ENCODE results near the gene CALM3.
"Not testable (repeated sequence)": the region's sequence is repeated elsewhere in the genome, so short reads cannot be mapped to it uniquely, and the experiment has no call there.

CALM3 gene

DNA sequence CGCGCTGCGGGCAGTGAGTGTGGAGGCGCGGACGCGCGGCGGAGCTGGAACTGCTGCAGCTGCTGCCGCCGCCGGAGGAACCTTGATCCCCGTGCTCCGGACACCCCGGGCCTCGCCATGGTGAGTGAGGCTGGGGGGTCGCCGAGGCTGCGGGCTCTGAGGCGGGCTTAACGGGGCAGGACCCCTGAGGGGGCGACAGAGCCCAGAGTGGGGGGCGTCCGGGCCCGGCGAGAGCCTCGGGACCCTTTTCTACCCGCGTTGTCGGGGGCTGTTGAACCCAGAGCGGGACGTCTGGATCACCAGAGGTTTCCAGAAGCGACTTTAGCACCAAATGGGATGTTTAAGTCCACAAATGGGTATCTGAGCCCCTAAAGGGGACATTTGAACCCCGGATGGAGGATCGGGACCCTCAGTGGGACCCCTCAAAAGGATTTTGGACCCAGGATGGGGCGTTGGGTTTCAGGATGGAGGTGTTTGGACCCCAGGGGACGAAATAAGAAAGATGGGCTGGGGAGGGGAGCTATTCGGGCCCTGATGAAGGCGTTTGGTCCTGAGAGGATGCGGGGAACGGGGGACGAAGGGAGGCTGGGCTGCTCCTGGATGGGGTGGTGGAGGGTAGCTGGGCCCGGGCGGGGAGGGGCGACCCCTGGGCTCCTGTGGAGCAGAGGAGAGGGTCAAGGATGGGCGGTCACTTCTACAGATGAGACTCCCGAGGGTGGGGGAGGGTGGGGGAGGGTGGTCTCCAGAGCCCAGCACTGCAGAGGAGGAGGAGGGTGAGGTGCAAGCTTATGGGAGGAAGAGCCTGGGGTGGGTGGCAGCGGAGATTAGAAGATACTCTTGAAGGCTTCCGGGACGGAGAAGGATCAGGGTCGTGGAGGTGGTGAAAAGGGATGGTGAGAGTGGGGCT is at the start of gene CALM3:
TSS of gene CALM3 (plus strand) at position 13 of the 907 bp plus-strand sequence. CDS start at position 118, 105 bp downstream.
- no peak for TF ChIP-seq JUND (IDR thresholded peaks at IDR 0.05; ENCODE audit: low read depth)
- no peak for DNase-seq (ENCODE audit: low read depth in 1 of 2, low spot score in 1 of 2)
- in situ Hi-C loops (cut with HindIII; ENCODE audit: low pct_unique_long_range_greater_than_20kb, low sequenced_read_pairs) = no loop called here

DNA sequence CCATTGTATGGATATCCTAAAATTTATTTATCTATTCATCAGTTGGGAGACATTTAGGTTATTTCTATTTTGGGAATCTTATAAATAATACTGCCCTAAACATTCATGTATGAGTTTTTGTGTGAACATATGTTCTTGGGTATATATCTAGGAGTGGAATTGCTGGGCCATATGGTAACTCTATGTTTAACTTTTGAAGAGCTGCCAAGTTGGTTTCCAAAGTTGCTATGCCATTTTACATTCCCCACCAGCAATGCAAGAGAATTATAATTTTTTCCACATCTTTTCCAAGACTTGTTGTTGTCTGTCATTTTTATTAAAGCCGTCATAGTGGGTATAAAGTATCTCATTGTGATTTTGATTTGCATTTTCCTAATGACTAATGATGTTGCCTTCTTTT is 48.2 kb upstream of the CALM3 start:
- no peak for DNase-seq (ENCODE audit: low read depth in 1 of 2, low spot score in 1 of 2)
- in situ Hi-C loops (cut with HindIII; ENCODE audit: low pct_unique_long_range_greater_than_20kb, low sequenced_read_pairs) = no loop called here
- TF ChIP-seq JUND (IDR thresholded peaks at IDR 0.05; ENCODE audit: low read depth) = no peak

DNA sequence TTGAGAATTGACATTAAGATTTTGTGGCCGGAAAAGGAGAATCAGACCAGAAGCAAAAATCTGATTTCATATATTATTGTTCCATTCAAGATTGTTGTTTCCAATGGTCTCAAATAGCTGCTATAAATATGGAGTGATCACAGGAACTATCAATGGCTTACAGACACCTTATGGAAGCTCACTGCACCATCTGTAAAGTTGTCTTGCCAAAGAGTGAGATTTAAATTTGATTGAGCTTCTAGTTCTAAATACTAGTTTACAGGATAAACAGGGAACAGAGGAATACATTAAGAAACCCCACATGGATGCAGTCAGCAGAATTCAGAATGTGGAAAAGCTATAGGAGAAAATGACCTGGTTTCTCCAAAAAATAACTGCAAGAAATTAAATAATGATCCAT is 47.0 kb upstream of the CALM3 start:
- no peak for DNase-seq (ENCODE audit: low read depth in 1 of 2, low spot score in 1 of 2)
- in situ Hi-C loops (cut with HindIII; ENCODE audit: low pct_unique_long_range_greater_than_20kb, low sequenced_read_pairs) = no loop called here
- no peak for TF ChIP-seq JUND (IDR thresholded peaks at IDR 0.05; ENCODE audit: low read depth)

GRCh38 chr19:46555628-46556280 is 45.4 kb upstream of the CALM3 start:
- in situ Hi-C loops (cut with HindIII; ENCODE audit: low pct_unique_long_range_greater_than_20kb, low sequenced_read_pairs) = no loop called here
- TF ChIP-seq JUND (IDR thresholded peaks at IDR 0.05; ENCODE audit: low read depth) = no peak

GRCh38 chr19:46556471-46556870 is 44.7 kb upstream of the CALM3 start:
- DNase-seq (ENCODE audit: low read depth in 1 of 2, low spot score in 1 of 2); in situ Hi-C loops (cut with HindIII; ENCODE audit: low pct_unique_long_range_greater_than_20kb, low sequenced_read_pairs): not testable (repeated sequence)

More at GRCh38 chr19:46555628-46556280, 45.4 kb upstream of the CALM3 start:
- no peak for DNase-seq (ENCODE audit: low read depth in 1 of 2, low spot score in 1 of 2)

GRCh38 chr19:46559203-46559602 is 41.9 kb upstream of the CALM3 start:
- in situ Hi-C loops (cut with HindIII; ENCODE audit: low pct_unique_long_range_greater_than_20kb, low sequenced_read_pairs) = no loop called here
- no peak for DNase-seq (ENCODE audit: low read depth in 1 of 2, low spot score in 1 of 2)
- TF ChIP-seq JUND (IDR thresholded peaks at IDR 0.05; ENCODE audit: low read depth) = no peak

- DNase-seq (ENCODE audit: low read depth in 1 of 2, low spot score in 1 of 2); in situ Hi-C loops (cut with HindIII; ENCODE audit: low pct_unique_long_range_greater_than_20kb, low sequenced_read_pairs): not testable (repeated sequence)
These were observed 41.5 kb upstream of the CALM3 start for GRCh38 chr19:46559675-46560074.

DNA sequence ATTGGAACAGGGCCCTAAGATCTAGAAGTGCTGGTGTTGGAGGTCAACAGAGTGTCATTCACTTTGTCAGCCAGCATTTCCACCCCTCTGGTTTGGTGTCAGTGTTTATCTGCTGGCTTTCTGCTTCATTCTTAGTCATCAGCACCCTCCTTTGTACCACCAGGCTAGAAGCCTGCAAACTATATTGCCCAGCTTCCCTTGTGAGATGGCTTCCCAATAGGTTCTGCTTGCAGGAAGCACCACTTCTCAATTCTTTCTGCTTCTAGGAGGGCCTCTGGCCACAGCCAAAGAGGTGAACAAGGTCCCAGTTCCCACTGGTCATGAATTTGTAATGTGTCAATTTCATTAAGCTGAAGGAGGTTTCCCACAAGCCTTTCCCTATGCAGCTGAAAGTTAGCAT is 36.4 kb upstream of the CALM3 start:
- DNase-seq (ENCODE audit: low read depth in 1 of 2, low spot score in 1 of 2) = no peak
- in situ Hi-C loops (cut with HindIII; ENCODE audit: low pct_unique_long_range_greater_than_20kb, low sequenced_read_pairs) = no loop called here

DNA sequence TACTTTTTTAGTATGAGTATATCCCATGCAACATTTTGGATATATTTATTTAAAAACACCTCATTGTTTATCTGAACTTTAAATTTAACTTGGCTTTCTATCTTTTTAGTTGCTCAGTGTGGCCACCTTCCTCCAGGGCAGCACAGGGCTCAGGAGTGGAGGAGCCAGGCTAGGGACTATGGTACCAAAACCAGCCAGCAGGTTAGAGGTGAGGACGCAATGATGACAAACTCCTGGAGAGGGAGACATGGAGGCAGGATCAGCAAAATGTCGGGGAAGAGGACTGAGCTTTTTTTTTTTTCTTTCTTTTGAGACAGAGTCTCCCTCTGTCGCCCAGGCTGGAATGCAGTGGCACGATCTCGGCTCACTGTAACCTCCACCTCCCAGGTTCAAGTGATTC is 29.6 kb upstream of the CALM3 start:
- in situ Hi-C loops (cut with HindIII; ENCODE audit: low pct_unique_long_range_greater_than_20kb, low sequenced_read_pairs) = no loop called here
- peak in 1 of 2 experiments; percentile 64 for DNase-seq (ENCODE audit: low read depth in 1 of 2, low spot score in 1 of 2)
- no peak for TF ChIP-seq JUND (IDR thresholded peaks at IDR 0.05; ENCODE audit: low read depth)

More for the DNA sequence above, 36.4 kb upstream of the CALM3 start:
- TF ChIP-seq JUND (IDR thresholded peaks at IDR 0.05; ENCODE audit: low read depth) = no peak

DNA sequence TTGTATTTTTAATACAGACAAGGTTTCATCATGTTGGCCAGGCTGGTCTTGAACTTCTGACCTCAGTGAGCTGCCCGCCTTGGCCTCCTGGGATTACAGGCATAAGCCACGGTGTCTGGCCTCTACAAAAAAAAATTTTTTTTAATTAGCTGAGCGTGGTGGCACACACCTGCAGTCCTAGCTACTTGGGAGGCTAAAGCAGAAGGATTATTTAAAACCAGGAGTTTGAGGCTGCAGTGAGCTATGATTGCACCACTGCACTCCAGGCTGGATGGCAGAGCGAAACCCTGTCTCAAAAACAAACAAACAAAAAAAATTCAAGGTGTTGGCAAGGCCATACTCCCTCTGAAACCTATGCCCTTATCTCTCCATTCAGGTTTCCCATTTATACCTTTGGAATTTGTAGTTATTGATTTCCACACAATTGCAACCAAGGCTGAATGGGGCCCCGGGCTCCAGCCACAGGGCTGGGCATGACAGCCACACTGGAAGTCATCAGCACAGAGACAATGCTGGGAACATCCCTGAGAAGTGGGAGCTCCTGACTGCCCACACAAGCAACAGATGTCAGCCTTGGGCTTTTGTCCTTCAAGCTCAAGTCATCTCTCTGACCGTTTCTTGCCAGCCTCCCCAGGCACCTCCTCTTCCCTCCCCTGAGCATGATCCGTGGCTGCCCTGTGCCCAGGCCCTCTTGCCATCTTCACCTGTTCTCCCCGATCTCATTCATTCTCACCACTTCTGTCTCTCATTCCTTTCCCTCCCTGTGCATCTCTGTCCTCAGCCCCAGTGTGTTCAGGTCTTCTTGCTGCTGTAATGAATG is 27.2 kb upstream of the CALM3 start:
- in situ Hi-C loops (cut with HindIII; ENCODE audit: low pct_unique_long_range_greater_than_20kb, low sequenced_read_pairs) = no loop called here
- TF ChIP-seq JUND (IDR thresholded peaks at IDR 0.05; ENCODE audit: low read depth) = no peak
- no peak for DNase-seq (ENCODE audit: low read depth in 1 of 2, low spot score in 1 of 2)

GRCh38 chr19:46574533-46574932 is 26.6 kb upstream of the CALM3 start:
- in situ Hi-C loops (cut with HindIII; ENCODE audit: low pct_unique_long_range_greater_than_20kb, low sequenced_read_pairs) = no loop called here
- no peak for TF ChIP-seq JUND (IDR thresholded peaks at IDR 0.05; ENCODE audit: low read depth)
- DNase-seq (ENCODE audit: low read depth in 1 of 2, low spot score in 1 of 2) = no peak

DNA sequence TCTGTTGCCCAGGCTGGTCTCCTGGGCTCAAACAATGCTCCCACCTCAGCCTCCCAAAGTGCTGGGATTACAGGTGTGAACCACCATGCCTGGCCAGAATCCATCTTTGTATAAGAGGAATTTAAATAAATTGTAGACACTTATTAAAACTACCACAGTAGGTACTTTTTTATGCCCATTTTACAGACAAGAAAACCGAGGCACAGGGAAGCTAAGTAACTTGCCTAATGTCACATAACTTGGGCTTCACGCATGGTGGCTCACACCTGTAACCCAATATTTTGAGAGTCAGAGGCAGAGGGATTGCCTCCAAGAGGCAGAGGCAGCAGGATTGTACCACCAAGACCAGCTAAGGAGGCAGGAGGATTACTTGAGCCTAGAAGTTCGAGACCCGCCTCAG is 22.7 kb upstream of the CALM3 start:
- DNase-seq (ENCODE audit: low read depth in 1 of 2, low spot score in 1 of 2) = no peak
- no peak for TF ChIP-seq JUND (IDR thresholded peaks at IDR 0.05; ENCODE audit: low read depth)
- in situ Hi-C loops (cut with HindIII; ENCODE audit: low pct_unique_long_range_greater_than_20kb, low sequenced_read_pairs) = no loop called here
